Effector CD8-positive, alpha-beta T cell (primary cell): Measurements from ENCODE around the gene ALOXE3.

Experiments
- DNase-seq: peaks from one replicate; lab custom pipeline; 2025; lab: John Stamatoyannopoulos, UW
- total RNA-seq, 4 experiments: gene quantifications; one replicate each; lab custom pipeline; 2026; lab: John Stamatoyannopoulos, UW

ALOXE3 gene
- 0 to 0.37 (median 0.04) reads per million in 4 experiments for total RNA-seq

- no peak for DNase-seq
These were observed at the start of gene ALOXE3 for GRCh38 chr17:8117980-8118768. Gene ALOXE3 (minus strand): TSS chr17:8118514. CDS start chr17:8117990, 524 bp downstream.

- DNase-seq: no peak
These were observed 49.2 kb upstream of the ALOXE3 start for GRCh38 chr17:8167526-8167925.

GRCh38 chr17:8166731-8167130, 48.4 kb upstream of the ALOXE3 start:
- no peak for DNase-seq

GRCh38 chr17:8164815-8165131, 46.5 kb upstream of the ALOXE3 start:
- DNase-seq: no peak

GRCh38 chr17:8163978-8164814, 45.9 kb upstream of the ALOXE3 start:
- DNase-seq: peak; percentile 56

GRCh38 chr17:8162997-8163977, 45.0 kb upstream of the ALOXE3 start:
- DNase-seq: no peak

- DNase-seq: peak; percentile 74
These were observed 44.1 kb upstream of the ALOXE3 start, which contains the start of gene VAMP2 for GRCh38 chr17:8162233-8162996. Gene VAMP2 (minus strand): TSS chr17:8162948. CDS start chr17:8162879, 69 bp downstream.

GRCh38 chr17:8161289-8162232, 43.2 kb upstream of the ALOXE3 start:
- no peak for DNase-seq

GRCh38 chr17:8160741-8161221, 42.5 kb upstream of the ALOXE3 start:
- DNase-seq: no peak

- DNase-seq: no peak
These were observed 41.9 kb upstream of the ALOXE3 start for GRCh38 chr17:8160224-8160577.

- DNase-seq: no peak
These were observed 41.3 kb upstream of the ALOXE3 start for GRCh38 chr17:8159459-8160223.

- no peak for DNase-seq
These were observed 40.7 kb upstream of the ALOXE3 start for GRCh38 chr17:8159032-8159400.

- peak; percentile 83 for DNase-seq
These were observed 40.1 kb upstream of the ALOXE3 start for GRCh38 chr17:8158267-8159031.

GRCh38 chr17:8156246-8156992, 38.1 kb upstream of the ALOXE3 start:
- peak; percentile 100 for DNase-seq

- DNase-seq: no peak
These were observed 37.6 kb upstream of the ALOXE3 start for GRCh38 chr17:8155996-8156245.

GRCh38 chr17:8155231-8155995, 37.1 kb upstream of the ALOXE3 start:
- DNase-seq: no peak

- no peak for DNase-seq
These were observed 36.4 kb upstream of the ALOXE3 start for GRCh38 chr17:8154608-8155155.
